ENCODE measurements around the gene SCYL2.

SCYL2 gene

DNA sequence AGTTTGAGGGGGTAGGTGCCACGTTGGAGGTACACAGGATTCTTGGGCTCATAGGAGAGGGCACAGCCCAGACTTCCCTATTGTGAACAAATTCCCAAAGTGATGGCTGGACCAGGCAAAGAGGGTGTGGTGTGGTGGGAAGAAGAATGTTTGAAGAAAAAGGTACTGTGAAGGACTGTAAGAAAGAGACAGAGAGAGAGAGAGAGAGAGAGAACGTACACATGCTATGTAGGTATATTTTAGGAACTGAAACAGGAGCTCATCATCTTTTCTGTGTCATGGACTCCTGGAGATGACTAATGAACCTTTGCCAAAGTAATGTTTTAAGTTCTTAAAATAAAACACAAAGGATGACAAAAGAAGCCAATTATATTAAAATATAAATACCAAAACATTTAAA is 114.4 kb downstream of the SCYL2 start:
- no peak for DNase-seq (ENCODE audit: low spot score)

DNA sequence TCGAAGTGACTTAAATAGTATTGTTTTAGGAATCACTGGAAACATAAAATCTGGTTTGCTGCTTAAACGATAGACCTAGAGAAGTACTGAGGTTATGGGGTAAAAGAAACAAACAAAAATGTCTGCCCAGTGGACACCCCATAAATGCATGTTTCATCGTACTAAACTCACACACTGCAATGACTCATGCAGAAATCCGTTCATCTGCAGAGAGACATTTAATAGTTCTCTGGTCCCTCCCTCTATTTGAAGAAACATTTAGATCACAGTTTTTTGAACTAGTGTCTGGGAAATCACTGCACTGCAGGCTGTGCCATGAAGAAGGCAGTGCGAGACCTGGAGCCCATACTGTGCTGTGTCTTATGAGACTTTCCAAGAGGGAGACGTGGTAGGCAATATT is 115.4 kb downstream of the SCYL2 start:
- no peak for DNase-seq (ENCODE audit: low spot score)

DNA sequence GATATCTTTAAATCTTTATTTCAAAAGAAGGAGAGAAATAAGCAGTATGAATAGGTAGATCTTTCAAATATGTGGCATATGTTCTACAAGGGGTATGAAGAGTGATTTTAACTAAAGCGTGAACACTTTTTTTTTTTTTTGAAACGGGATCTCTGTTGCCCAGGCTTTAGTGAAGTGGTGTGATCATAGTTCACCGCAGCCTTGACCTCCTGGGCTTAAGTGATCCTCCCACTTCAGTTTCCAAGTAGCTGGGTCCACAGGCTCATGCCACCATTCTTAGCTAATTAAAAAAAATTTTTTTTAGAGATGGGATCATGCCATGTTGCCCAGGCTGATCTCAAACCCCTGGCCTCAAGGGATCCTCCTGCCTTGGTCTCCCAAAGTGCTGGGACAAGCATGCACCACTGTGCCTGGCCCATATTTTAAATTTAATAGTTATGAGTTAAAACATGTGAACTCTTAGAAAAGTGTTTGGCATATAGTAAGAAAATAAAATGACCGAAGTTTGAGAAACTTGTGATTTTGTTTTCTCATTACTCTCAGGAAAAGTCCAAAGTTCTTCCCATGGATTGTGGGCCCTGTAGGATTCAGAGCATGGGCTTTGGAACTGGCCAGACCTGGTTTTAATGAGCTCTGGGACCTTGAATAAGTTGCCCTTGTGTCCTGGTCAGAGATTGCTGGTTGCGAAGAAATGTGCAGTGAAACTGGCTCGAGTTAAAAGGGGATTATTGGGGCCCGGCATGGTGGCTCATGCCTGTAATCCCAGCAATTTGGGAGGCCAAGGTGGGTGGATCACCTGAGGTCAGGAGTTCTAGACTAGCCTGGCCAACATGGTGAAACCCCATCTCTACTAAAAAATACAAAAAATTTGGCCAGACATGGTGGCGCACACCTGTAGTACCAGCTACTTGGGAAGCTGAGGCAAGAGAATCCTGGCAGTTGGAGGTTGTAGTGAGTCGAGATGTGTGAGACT is 116.9 kb downstream of the SCYL2 start:
- DNase-seq (ENCODE audit: low spot score): no peak

DNA sequence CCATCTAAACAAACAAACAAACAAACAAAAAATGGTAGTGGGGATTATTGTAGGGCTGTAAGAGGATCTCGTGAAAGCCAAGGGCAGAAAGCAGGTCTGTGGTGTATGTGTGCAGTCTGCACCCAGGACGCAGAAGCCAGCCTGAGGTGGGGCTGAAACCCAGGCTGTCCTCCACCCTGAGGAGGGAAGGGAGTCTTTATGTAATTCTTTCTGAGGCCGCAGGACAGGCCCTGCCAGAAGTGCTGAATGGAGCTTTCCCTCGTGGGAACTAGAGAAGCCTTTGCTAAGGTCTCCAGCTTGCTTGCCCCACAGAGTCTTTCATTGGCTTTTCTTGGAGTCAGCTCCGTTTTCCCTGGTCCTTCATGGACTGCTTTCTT is 117.6 kb downstream of the SCYL2 start:
- DNase-seq (ENCODE audit: low spot score): no peak

DNA sequence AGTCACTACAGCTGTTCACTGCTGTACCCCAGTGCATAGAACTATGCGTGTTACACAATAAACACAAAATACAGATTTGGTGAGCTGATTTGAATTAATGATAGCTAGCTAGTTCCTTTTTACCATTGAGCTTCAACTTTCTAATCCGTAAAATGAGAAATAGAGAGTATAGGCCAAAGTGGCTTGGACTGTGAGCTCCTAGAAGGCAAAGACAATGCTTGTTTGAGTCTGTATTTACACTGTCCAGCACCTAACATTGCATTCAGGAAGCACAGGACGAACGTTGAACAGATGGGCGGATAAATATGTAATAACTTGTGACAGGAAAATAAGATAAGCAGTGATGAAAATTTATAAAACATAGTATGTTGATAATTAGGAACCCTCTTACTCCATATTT is 121.4 kb downstream of the SCYL2 start:
- DNase-seq (ENCODE audit: low spot score): no peak

Data from kidney tubule cell (primary cell).